Left lung (tissue), 10 donors: ENCODE measurements around the gene ME1. TPM values are rescaled to one million over a fixed set of nuclear protein-coding genes. Genes with fewer than 3 reads are reported as not detected.

Experiments used
- ATAC-seq: fragments of 200-7000 bp; cut with Tn5 transposase; one replicate; pipeline ENCODE4 v1.9.1; 2020; ENCODE audit warnings: moderate library complexity
- DNase-seq, 4 donors: peaks; one replicate each; pipeline ENCODE4 v3.0.0-alpha.2; 2013 to 2020
- H3K27ac ChIP-seq, 2 donors: fragments of 200-600 bp; sonication (generic) in 1 of 2; one replicate each; pipeline versions ENCODE4 v1.5.0 to v1.8.0; 2020 to 2021
- H3K27me3 ChIP-seq, 2 donors: fragments of 200-600 bp; sonication (generic) in 1 of 2; one replicate each; pipeline versions ENCODE4 v1.5.0 to v1.8.0; 2020 to 2021
- H3K36me3 ChIP-seq, 2 donors: fragments of 200-600 bp; sonication (generic) in 1 of 2; one replicate each; pipeline versions ENCODE4 v1.5.0 to v1.8.0; 2020 to 2021
- H3K4me1 ChIP-seq, 2 donors: fragments of 200-600 bp; one replicate each; pipeline ENCODE4 v1.8.0; 2021
- H3K4me3 ChIP-seq, 2 donors: fragments of 200-600 bp; sonication (generic) in 1 of 2; one replicate each; pipeline versions ENCODE4 v1.5.0 to v1.8.0; 2020 to 2021; ENCODE audit warnings: mild to moderate bottlenecking in 1 of 2
- H3K9me3 ChIP-seq, 2 donors: fragments of 200-600 bp; sonication (generic) in 1 of 2; one replicate each; pipeline versions ENCODE4 v1.5.0 to v1.8.0; 2020 to 2021
- intact Hi-C, 2 donors: fragments of 100-400 bp; cut with DNase I; formaldehyde crosslinking; loops; one replicate each; pipeline versions ENCODE4 v1.11.2 to v1.14.2; 2022
- polyA plus RNA-seq, 6 donors: library from polyadenylated mRNA; unstranded; fragments of 120-200 nt; gene quantifications; one replicate each; pipeline ENCODE4 v1.2.1, GENCODE V29; 2013; ENCODE audit not compliant: insufficient read length in 6 of 6
- total RNA-seq, 2 donors: library from RNA; stranded (reverse); fragmentation: NEBNext Ultra II Directional; extraction: Animal tissue kit (Norgen Biotek cat#: 25700); gene quantifications; one replicate each; pipeline ENCODE4 v1.2.1, GENCODE V29; 2021
- TF ChIP-seq, protein P1 (sequence below), 2 donors: fragments of 200-600 bp; sonication (generic) in 1 of 2; IDR thresholded peaks; one replicate each; pipeline versions ENCODE4 v1.5.0 to v1.8.0; 2021; ENCODE audit warnings: antibody characterized with exemption in 2 of 2
- donor health status: DM: no; HTN: yes; CAD: no.
- donor health status: DM: no; HTN: no; CAD: no.

The ME1 gene
- total and polyA plus RNA-seq, 8 donors: 8.9 to 30.7 (median 12.8) TPM

DNA sequence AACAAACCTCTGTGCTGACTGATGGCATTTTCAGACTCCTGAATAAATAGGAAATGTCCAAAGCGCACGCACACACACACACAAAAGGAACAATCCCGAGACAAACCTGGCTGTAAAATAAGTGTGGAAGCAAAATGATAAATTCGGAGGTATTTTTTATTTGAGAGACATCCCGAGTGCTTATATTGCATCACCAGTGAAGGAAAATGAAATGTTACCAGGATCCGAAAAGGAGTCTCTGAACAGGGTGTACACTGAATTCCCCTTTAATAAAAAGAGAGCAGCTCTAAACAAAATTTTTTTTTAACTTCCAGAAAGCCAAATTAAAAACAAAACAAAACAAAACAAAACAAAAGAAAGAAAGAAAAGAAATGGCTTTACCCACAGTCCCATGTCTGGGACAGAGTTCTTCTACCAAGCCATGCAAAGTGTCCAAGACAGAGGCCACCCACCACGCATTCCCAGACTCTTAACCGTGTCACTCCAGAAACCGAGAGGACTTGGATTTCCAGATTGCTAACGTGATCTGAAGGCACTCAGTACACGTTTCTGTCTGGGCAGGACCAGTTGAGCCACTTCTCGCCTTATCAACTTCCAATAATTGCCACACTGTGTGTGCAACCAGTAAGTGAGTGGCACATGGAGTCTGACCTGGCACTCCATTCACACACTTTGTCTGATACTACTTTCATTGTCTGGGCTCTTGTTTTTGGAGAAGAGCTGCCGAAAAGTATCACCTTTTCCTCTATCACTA is 817 bp downstream of the ME1 start:
- Histone ChIP-seq H3K27me3 (peaks cover 0 to 19% of the 10 kb centered on the region in 2 donors), H3K4me1 (peaks cover 4 to 35% of the 10 kb centered on the region in 2 donors), H3K9me3 (peaks cover 0 to 4% of the 10 kb centered on the region in 2 donors), H3K36me3 (no peaks in the 10 kb centered on the region), H3K27ac (peak overlapping the region; percentile 76 to 83), H3K4me3 (peak overlapping the region; percentile 46 to 69)
- ATAC-seq (peak; percentile 67), DNase-seq (peak in 3 of 4 donors; percentile 38 to 67 (median 57))
- intact Hi-C loops: no loop called here
- TF ChIP-seq, protein P1, sequence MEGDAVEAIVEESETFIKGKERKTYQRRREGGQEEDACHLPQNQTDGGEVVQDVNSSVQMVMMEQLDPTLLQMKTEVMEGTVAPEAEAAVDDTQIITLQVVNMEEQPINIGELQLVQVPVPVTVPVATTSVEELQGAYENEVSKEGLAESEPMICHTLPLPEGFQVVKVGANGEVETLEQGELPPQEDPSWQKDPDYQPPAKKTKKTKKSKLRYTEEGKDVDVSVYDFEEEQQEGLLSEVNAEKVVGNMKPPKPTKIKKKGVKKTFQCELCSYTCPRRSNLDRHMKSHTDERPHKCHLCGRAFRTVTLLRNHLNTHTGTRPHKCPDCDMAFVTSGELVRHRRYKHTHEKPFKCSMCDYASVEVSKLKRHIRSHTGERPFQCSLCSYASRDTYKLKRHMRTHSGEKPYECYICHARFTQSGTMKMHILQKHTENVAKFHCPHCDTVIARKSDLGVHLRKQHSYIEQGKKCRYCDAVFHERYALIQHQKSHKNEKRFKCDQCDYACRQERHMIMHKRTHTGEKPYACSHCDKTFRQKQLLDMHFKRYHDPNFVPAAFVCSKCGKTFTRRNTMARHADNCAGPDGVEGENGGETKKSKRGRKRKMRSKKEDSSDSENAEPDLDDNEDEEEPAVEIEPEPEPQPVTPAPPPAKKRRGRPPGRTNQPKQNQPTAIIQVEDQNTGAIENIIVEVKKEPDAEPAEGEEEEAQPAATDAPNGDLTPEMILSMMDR (IDR thresholded peaks at IDR 0.05): no peak

DNA sequence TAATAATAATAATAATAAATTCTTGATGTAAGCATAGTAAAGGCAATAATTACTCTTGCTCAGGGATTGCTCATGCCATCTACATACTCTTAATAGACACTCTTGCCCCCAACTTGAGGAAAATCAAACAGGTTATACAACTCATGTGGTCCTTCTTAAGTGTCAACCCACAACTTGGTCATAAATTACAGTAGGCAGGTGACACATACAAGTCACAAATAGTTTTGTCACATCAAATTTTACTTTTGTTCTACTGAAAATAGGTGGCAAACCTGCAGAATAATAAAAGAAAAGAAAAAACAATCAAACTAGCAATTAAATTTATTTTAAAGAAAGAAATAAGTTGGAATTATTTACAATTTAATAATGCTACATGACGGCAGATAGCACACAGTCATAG is 1.6 kb downstream of the ME1 start:
- H3K36me3 ChIP-seq: no peaks in the 10 kb centered on the region
- DNase-seq: no peak
- no peak for ATAC-seq
- TF ChIP-seq, protein P1 (IDR thresholded peaks at IDR 0.05): no peak
- peak overlapping the region in 1 of 2 donors; percentile 83 for H3K27ac ChIP-seq
- peaks cover 0 to 12% of the 10 kb centered on the region in 2 donors for H3K9me3 ChIP-seq
- peaks cover 0 to 19% of the 10 kb centered on the region in 2 donors for H3K27me3 ChIP-seq
- H3K4me1 ChIP-seq: peaks cover 4 to 31% of the 10 kb centered on the region in 2 donors
- intact Hi-C loops: no loop called here
- H3K4me3 ChIP-seq: peak overlapping the region; percentile 46 to 69

DNA sequence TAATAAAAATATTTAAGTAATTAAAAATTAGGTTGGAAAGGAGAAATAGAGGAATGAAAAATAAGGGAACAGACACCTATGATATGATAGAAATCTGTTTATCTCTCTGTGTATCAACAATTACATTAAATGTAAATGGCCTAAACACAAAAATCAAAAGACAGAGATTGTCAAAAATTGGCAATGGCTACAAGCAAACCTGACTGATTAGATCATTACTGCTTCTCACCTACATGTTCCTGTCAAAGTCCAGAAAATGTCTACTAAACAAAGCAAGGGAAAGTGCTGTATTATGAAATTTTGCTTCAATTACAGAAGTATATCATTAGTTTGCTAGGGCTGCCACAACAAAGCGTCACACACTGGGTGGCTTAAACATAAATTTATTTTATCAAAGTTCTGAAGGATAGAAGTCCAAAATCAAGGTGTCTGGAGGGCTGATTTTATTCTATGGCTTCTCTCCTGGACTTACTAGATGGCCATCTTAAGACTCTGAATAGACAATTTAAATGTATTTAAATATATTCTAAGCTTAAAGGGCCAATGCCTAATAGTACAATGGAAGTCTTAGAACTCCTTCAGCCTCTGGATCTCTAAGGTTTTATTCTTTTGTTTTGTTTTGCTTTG is 6.3 kb downstream of the ME1 start:
- peaks cover 0 to 15% of the 10 kb centered on the region in 2 donors for H3K9me3 ChIP-seq
- H3K4me3 ChIP-seq: no peak overlapping the region
- no peak for ATAC-seq
- H3K36me3 ChIP-seq: no peaks in the 10 kb centered on the region
- H3K4me1 ChIP-seq: peaks cover 4% of the 10 kb centered on the region in 2 donors
- intact Hi-C loops: no loop called here
- no peak for DNase-seq
- H3K27me3 ChIP-seq: no peaks in the 10 kb centered on the region
- TF ChIP-seq, protein P1 (IDR thresholded peaks at IDR 0.05): no peak
- no peak overlapping the region for H3K27ac ChIP-seq

DNA sequence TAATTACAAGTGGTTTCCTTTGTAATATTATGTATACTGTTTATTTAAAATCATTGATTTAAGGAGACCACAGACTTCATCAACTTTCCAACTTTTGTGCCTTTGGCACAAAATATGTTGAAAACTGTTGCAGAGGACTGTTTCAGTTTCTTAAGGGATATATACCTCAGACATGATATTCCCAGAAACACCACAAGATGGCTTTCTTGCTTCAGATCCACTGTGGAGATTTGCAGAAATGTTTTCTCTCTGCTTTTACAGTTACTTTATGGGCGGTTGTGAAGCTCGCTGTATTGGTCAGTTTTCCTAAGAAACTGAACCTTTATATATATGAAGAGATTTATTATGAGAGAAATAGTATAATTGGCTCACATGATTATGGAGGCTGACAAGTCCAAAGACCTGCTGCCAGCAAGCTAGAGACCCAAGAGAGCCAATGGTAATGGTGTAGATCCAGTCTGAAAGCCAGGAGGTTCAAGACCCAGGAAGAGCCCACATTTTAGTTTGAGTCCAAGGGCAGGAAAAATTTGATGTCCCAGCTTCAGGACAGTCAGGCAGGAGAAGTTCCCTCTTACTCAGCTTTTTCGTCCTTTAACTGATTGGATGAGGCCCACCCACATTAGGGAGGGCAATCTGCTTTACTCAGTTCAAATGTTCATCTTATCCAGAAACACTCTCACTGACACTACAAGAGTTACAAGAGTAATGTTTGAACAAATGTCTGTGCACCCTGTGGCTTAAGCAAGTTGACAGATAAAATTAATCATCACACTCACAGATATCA is 12.8 kb downstream of the ME1 start:
- Histone ChIP-seq H3K4me3 (no peak overlapping the region), H3K36me3 (no peaks in the 10 kb centered on the region), H3K4me1 (no peaks in the 10 kb centered on the region), H3K9me3 (no peaks in the 10 kb centered on the region), H3K27ac (no peak overlapping the region), H3K27me3 (no peaks in the 10 kb centered on the region)
- intact Hi-C loops: loop anchor here in 1 of 2 donors (5.0 kb wide), 1 partner anchor 94 kb away; the partner anchor contains the start of gene PRSS35
- ATAC-seq (peak; percentile 93), DNase-seq (peak in 2 of 4 donors; percentile 42 to 69)
- TF ChIP-seq, protein P1 (IDR thresholded peaks at IDR 0.05): peak; percentile 49 to 60
